GM23338 (cell line): ENCODE data around the gene BICRAL. TPM values are rescaled to one million over a fixed set of nuclear protein-coding genes. Genes with fewer than 3 reads are reported as not detected.
A peak's percentile ranks its signal among the peaks of the same experiment; 100 is the strongest.

ENCODE experiments used
- ATAC-seq: fragments of 200-7000 bp; cut with Tn5 transposase; 3 replicates; pipeline ENCODE4 v1.9.1; 2020
- DNase-seq: peaks from one replicate; pipeline ENCODE4 v3.0.0-alpha.2; 2015; ENCODE audit warnings: low spot score
- H2AFZ ChIP-seq: fragments of 200-600 bp; sonication (generic); 2 replicates; pipeline ENCODE4 v1.8.0; 2016; ENCODE audit warnings: antibody characterized with exemption, mild to moderate bottlenecking, moderate library complexity
- H3F3A ChIP-seq: fragments of 200-600 bp; sonication (generic); replicated peaks from 2 replicates; pipeline ENCODE4 v1.8.0; 2017; ENCODE audit warnings: antibody characterized with exemption, mixed run types, low read depth
- H3K27ac ChIP-seq: fragments of 200-600 bp; sonication (generic); 2 replicates; pipeline ENCODE4 v1.6.1; 2016; ENCODE audit warnings: low read depth
- H3K27me3 ChIP-seq: fragments of 200-600 bp; sonication (generic); 2 replicates; pipeline ENCODE4 v1.8.0; 2016; ENCODE audit warnings: mild to moderate bottlenecking, mixed run types, moderate library complexity; ENCODE audit not compliant: insufficient read depth
- H3K36me3 ChIP-seq: fragments of 200-600 bp; sonication (generic); 2 replicates; pipeline ENCODE4 v1.8.0; 2016; ENCODE audit warnings: mild to moderate bottlenecking; ENCODE audit not compliant: insufficient read depth
- H3K4me1 ChIP-seq: fragments of 200-600 bp; sonication (generic); 2 replicates; pipeline ENCODE4 v1.8.0; 2016; ENCODE audit warnings: mild to moderate bottlenecking, moderate library complexity; ENCODE audit not compliant: insufficient read depth
- H3K4me2 ChIP-seq: fragments of 200-600 bp; sonication (generic); 2 replicates; pipeline ENCODE4 v1.7.1; 2017; ENCODE audit warnings: mixed run types
- H3K4me3 ChIP-seq: fragments of 200-600 bp; sonication (generic); 2 replicates; pipeline ENCODE4 v1.6.1; 2016; ENCODE audit warnings: mixed run types
- H3K79me2 ChIP-seq: fragments of 200-600 bp; sonication (generic); replicated peaks from 2 replicates; pipeline ENCODE4 v1.8.0; 2017; ENCODE audit warnings: mild to moderate bottlenecking; ENCODE audit not compliant: insufficient read depth
- H3K9me2 ChIP-seq: fragments of 200-600 bp; sonication (generic); 2 replicates; pipeline ENCODE4 v1.8.0; 2017; ENCODE audit not compliant: insufficient read depth
- H4K20me1 ChIP-seq: fragments of 200-600 bp; sonication (generic); replicated peaks from 2 replicates; pipeline ENCODE4 v1.8.0; 2017; ENCODE audit warnings: mild to moderate bottlenecking; ENCODE audit not compliant: insufficient read depth
- H3K27ac Mint-ChIP-seq: 2 replicates; pipeline ENCODE4 v1.8.0; 2020; ENCODE audit warnings: inconsistent platforms, mild to moderate bottlenecking, moderate library complexity, mixed read lengths
- H3K27me3 Mint-ChIP-seq: 3 replicates; pipeline ENCODE4 v1.8.0; 2022; ENCODE audit warnings: low read depth, mild to moderate bottlenecking, moderate library complexity, mixed read lengths, inconsistent platforms; ENCODE audit not compliant: insufficient read depth, poor library complexity
- H3K36me3 Mint-ChIP-seq: 3 replicates; pipeline ENCODE4 v1.8.0; 2021; ENCODE audit warnings: low read depth, mild to moderate bottlenecking, inconsistent platforms, moderate library complexity, mixed read lengths
- H3K4me1 Mint-ChIP-seq: 3 replicates; pipeline ENCODE4 v1.8.0; 2020; ENCODE audit warnings: mild to moderate bottlenecking, inconsistent platforms, mixed read lengths
- H3K4me3 Mint-ChIP-seq: 3 replicates; pipeline ENCODE4 v1.8.0; 2021; ENCODE audit warnings: moderate library complexity, mild to moderate bottlenecking, inconsistent platforms, mixed read lengths
- H3K9me3 Mint-ChIP-seq: 3 replicates; pipeline ENCODE4 v1.8.0; 2020; ENCODE audit warnings: moderate library complexity, mild to moderate bottlenecking, inconsistent platforms, mixed read lengths
- CREB1 ChIP-seq: fragments of 250-450 bp; sonication (Bioruptor Pico); IDR thresholded peaks from 2 replicates; pipeline ENCODE4 v1.5.0; 2020; ENCODE audit warnings: low read depth, mild to moderate bottlenecking, moderate library complexity
- CTCF ChIP-seq, 2 experiments: fragments of 200-600 bp in 1 of 2; sonication (generic) in 1 of 2; conservative IDR thresholded peaks; 2 replicates each; pipeline versions ENCODE4 v1.5.1 to v1.6.1; 2016 to 2017; ENCODE audit warnings: antibody characterized with exemption in 2 of 2, low read depth in 2 of 2, mild to moderate bottlenecking in 2 of 2, moderate library complexity in 1 of 2
- EZH2 ChIP-seq: fragments of 200-600 bp; sonication (generic); IDR thresholded peaks from one replicate; pipeline ENCODE4 v1.8.0; 2017; ENCODE audit warnings: antibody characterized with exemption, mild to moderate bottlenecking, low read depth; ENCODE audit not compliant: unreplicated experiment
- EZH2phosphoT487 ChIP-seq: fragments of 200-600 bp; sonication (generic); IDR thresholded peaks from one replicate; pipeline ENCODE4 v1.8.1; 2018; ENCODE audit warnings: antibody characterized with exemption; ENCODE audit not compliant: unreplicated experiment
- NANOG ChIP-seq: IDR thresholded peaks from 2 replicates; pipeline ENCODE4 v1.6.1; 2016; ENCODE audit warnings: antibody characterized with exemption, borderline replicate concordance
- POLR2AphosphoS5 ChIP-seq: IDR thresholded peaks from 2 replicates; pipeline ENCODE4 v1.6.1; 2016; ENCODE audit warnings: antibody characterized with exemption, low read depth
- REST ChIP-seq: IDR thresholded peaks from one replicate; pipeline ENCODE4 v1.6.1; 2018; ENCODE audit warnings: antibody characterized with exemption; ENCODE audit not compliant: unreplicated experiment
- STAT1 ChIP-seq: IDR thresholded peaks from one replicate; pipeline ENCODE4 v1.6.1; 2016; ENCODE audit warnings: antibody characterized with exemption; ENCODE audit not compliant: unreplicated experiment
- ZNF114 ChIP-seq: fragments of 250-450 bp; sonication (Bioruptor Pico); IDR thresholded peaks from 2 replicates; pipeline ENCODE4 v1.5.0; 2020; ENCODE audit warnings: mild to moderate bottlenecking, moderate library complexity
- ZNF331 ChIP-seq: fragments of 250-450 bp; sonication (Bioruptor Pico); IDR thresholded peaks from 2 replicates; pipeline ENCODE4 v1.5.0; 2020; ENCODE audit warnings: low read depth, mild to moderate bottlenecking, moderate library complexity
- polyA plus RNA-seq: library from polyadenylated mRNA; unstranded; fragments of >200 nt; fragmentation: Nextera tagmentation; extraction: Ambion mirVana; gene quantifications from 2 replicates; pipeline ENCODE4 v1.2.1, GENCODE V29; 2016
- total RNA-seq: library from RNA; depleted of rRNA; stranded (reverse); fragments of >200 nt; shearing (Covaris generic); gene quantifications from 2 replicates; pipeline ENCODE4 v1.2.3, GENCODE V29; 2014

The BICRAL gene
- total and polyA plus RNA-seq, 2 experiments from 2014 or later = 3.4 to 11.7 TPM

- no peak for TF ChIP-seq CTCF (conservative IDR thresholded peaks at IDR 0.05; ENCODE audit: low read depth in 2 of 2)
- no peak for TF ChIP-seq NANOG
Measured at GRCh38 chr6:42786525-42786985, 4.7 kb downstream of the BICRAL start (continued).

GRCh38 chr6:42787063-42787472 is 5.2 kb downstream of the BICRAL start:
- Histone ChIP-seq H3K4me3 (no peak overlapping the region), H3K9me2 (no peaks in the 10 kb centered on the region), H3K4me2 (peak overlapping the region; percentile 70), H3K27ac (peak overlapping the region; percentile 59; the same call in 1 of the 2 replicates), H3K79me2 (peaks cover 78% of the 10 kb centered on the region), H2AFZ (no peak overlapping the region), H3K27me3 (no peaks in the 10 kb centered on the region), H4K20me1 (peaks cover 18% of the 10 kb centered on the region), H3F3A (peaks cover 6% of the 10 kb centered on the region; the same call in 1 of the 2 replicates), H3K36me3 (no peaks in the 10 kb centered on the region), H3K4me1 (peaks cover 60% of the 10 kb centered on the region)
- Mint-ChIP-seq H3K9me3 (no peaks in the 10 kb centered on the region), H3K4me1 (peaks cover 25% of the 10 kb centered on the region), H3K27me3 (peaks cover 15% of the 10 kb centered on the region), H3K36me3 (peaks cover 16% of the 10 kb centered on the region), H3K4me3 (no peak overlapping the region), H3K27ac (no peak overlapping the region)
- TF ChIP-seq ZNF114 (no peak), EZH2 (no peak), STAT1 (no peak), REST (no peak), POLR2AphosphoS5 (no peak)
- no peak for ATAC-seq
- no peak for DNase-seq

- H4K20me1 ChIP-seq = peaks cover 18% of the 10 kb centered on the region
- H3K36me3 ChIP-seq = no peaks in the 10 kb centered on the region
- peaks cover 72% of the 10 kb centered on the region for H3K79me2 ChIP-seq
- H3K27me3 Mint-ChIP-seq = peaks cover 9% of the 10 kb centered on the region
- H3K27ac Mint-ChIP-seq = peak overlapping the region; percentile 40
- no peak overlapping the region for H2AFZ ChIP-seq
- no peak for DNase-seq
- ATAC-seq = no peak
- peaks cover 6% of the 10 kb centered on the region; the same call in 1 of the 2 replicates for H3F3A ChIP-seq
- no peaks in the 10 kb centered on the region for H3K9me2 ChIP-seq
- no peaks in the 10 kb centered on the region for H3K27me3 ChIP-seq
- no peak overlapping the region; the same call in 2 of the 3 replicates for H3K4me3 Mint-ChIP-seq
- H3K27ac ChIP-seq = peak overlapping the region; percentile 66
- no peak overlapping the region for H3K4me2 ChIP-seq
- H3K9me3 Mint-ChIP-seq = no peaks in the 10 kb centered on the region
- H3K4me1 ChIP-seq = peaks cover 60% of the 10 kb centered on the region
- no peak overlapping the region for H3K4me3 ChIP-seq
- peaks cover 25% of the 10 kb centered on the region for H3K4me1 Mint-ChIP-seq
- peaks cover 16% of the 10 kb centered on the region for H3K36me3 Mint-ChIP-seq
- TF ChIP-seq CTCF (conservative IDR thresholded peaks at IDR 0.05; ENCODE audit: low read depth in 2 of 2) = no peak
- no peak for TF ChIP-seq EZH2phosphoT487
- no peak for TF ChIP-seq POLR2AphosphoS5
- TF ChIP-seq CREB1 (CRISPR knock-in tag) = no peak
- no peak for TF ChIP-seq REST
- TF ChIP-seq ZNF331 (CRISPR knock-in tag) = no peak
Measured at GRCh38 chr6:42788671-42789070, 6.8 kb downstream of the BICRAL start.
